Trophoblast cell (in vitro differentiated cells and primary cell): ENCODE measurements around the gene FANCE.

Experiments
- DNase-seq, 2 donors: peaks; one replicate each; pipeline ENCODE4 v3.0.0-alpha.2; 2016
- H2AFZ ChIP-seq: 2 replicates; pipeline ENCODE4 v1.6.1; 2013; ENCODE audit warnings: low read length, moderate library complexity, mild to moderate bottlenecking; ENCODE audit not compliant: insufficient read depth, poor library complexity
- H2AK5ac ChIP-seq: 2 replicates; pipeline ENCODE4 v1.6.1; 2013; ENCODE audit warnings: mild to moderate bottlenecking, low read length
- H2BK120ac ChIP-seq: 2 replicates; pipeline ENCODE4 v1.6.1; 2013; ENCODE audit warnings: low read length, mild to moderate bottlenecking, moderate library complexity; ENCODE audit not compliant: insufficient read depth, poor library complexity
- H2BK12ac ChIP-seq: 2 replicates; pipeline ENCODE4 v1.6.1; 2013; ENCODE audit warnings: mild to moderate bottlenecking, low read length, moderate library complexity
- H2BK5ac ChIP-seq: 2 replicates; pipeline ENCODE4 v1.6.1; 2013; ENCODE audit warnings: low read length, low read depth, moderate library complexity, mild to moderate bottlenecking; ENCODE audit not compliant: poor library complexity
- H3K14ac ChIP-seq: 2 replicates; pipeline ENCODE4 v1.6.1; 2013; ENCODE audit warnings: mild to moderate bottlenecking, low read length
- H3K18ac ChIP-seq: 2 replicates; pipeline ENCODE4 v1.6.1; 2013; ENCODE audit warnings: mild to moderate bottlenecking, low read length
- H3K23ac ChIP-seq: 2 replicates; pipeline ENCODE4 v1.6.1; 2013; ENCODE audit warnings: low read length
- H3K27ac ChIP-seq: 2 replicates; pipeline ENCODE4 v1.5.1; 2013; ENCODE audit warnings: low read depth, mild to moderate bottlenecking, inconsistent platforms, low read length, moderate library complexity
- H3K27me3 ChIP-seq: 2 replicates; pipeline ENCODE4 v1.6.1; 2013; ENCODE audit warnings: inconsistent platforms, mild to moderate bottlenecking, low read length, moderate library complexity; ENCODE audit not compliant: insufficient read depth
- H3K36me3 ChIP-seq, 2 experiments: 1 replicate in 1 of 2; 2 replicates in 1 of 2; pipeline ENCODE4 v1.6.1; 2013; ENCODE audit warnings: low read length in 2 of 2, mild to moderate bottlenecking in 2 of 2, moderate library complexity in 1 of 2; ENCODE audit not compliant: insufficient read depth in 2 of 2, control insufficient read depth in 1 of 2
- H3K4ac ChIP-seq: 2 replicates; pipeline ENCODE4 v1.6.1; 2013; ENCODE audit warnings: low read depth, mild to moderate bottlenecking, low read length, moderate library complexity
- H3K4me1 ChIP-seq, 2 experiments: 1 replicate in 1 of 2; 2 replicates in 1 of 2; pipeline ENCODE4 v1.6.1; 2013; ENCODE audit warnings: low read length in 2 of 2, mild to moderate bottlenecking in 2 of 2, moderate library complexity in 1 of 2; ENCODE audit not compliant: insufficient read depth in 2 of 2, control insufficient read depth in 1 of 2
- H3K4me2 ChIP-seq: 2 replicates; pipeline ENCODE4 v1.6.1; 2013; ENCODE audit warnings: inconsistent platforms, mild to moderate bottlenecking, low read length, moderate library complexity
- H3K4me3 ChIP-seq: 2 replicates; pipeline ENCODE4 v1.5.1; 2013; ENCODE audit warnings: mild to moderate bottlenecking, low read depth, low read length, inconsistent platforms
- H3K79me1 ChIP-seq: one replicate; pipeline ENCODE4 v1.6.1; 2013; ENCODE audit warnings: low read length
- H3K79me2 ChIP-seq: 2 replicates; pipeline ENCODE4 v1.6.1; 2013; ENCODE audit warnings: low read length, mild to moderate bottlenecking; ENCODE audit not compliant: control insufficient read depth, insufficient read depth, poor library complexity
- H3K9ac ChIP-seq: 2 replicates; pipeline ENCODE4 v1.6.1; 2013; ENCODE audit warnings: mild to moderate bottlenecking, low read length
- H3K9me3 ChIP-seq: 2 replicates; pipeline ENCODE4 v1.6.1; 2013; ENCODE audit warnings: low read depth, mild to moderate bottlenecking, control low read depth, inconsistent platforms, low read length; ENCODE audit not compliant: insufficient read depth
- H4K12ac ChIP-seq: 2 replicates; pipeline ENCODE4 v1.6.1; 2013; ENCODE audit warnings: low read depth, mild to moderate bottlenecking, low read length, moderate library complexity
- H4K8ac ChIP-seq: 2 replicates; pipeline ENCODE4 v1.6.1; 2013; ENCODE audit warnings: low read depth, mild to moderate bottlenecking, low read length, moderate library complexity
- H4K91ac ChIP-seq: one replicate; pipeline ENCODE4 v1.6.1; 2013; ENCODE audit warnings: low read depth, mild to moderate bottlenecking, low read length, moderate library complexity
- WGBS: extraction: QIAGEN DNeasy Blood & Tissue Kit; methylation state at CpG from one replicate; pipeline ENCODE4 v1.1.7; 2013; ENCODE audit warnings: missing lambda C conversion rate; ENCODE audit not compliant: insufficient read length, insufficient coverage; ENCODE audit errors: extremely low coverage; 5-methylcytosine and 5-hydroxymethylcytosine counted together

FANCE gene

GRCh38 chr6:35457907-35458306 lies 5.8 kb downstream of the FANCE start:
- no CpG with 5 or more reads among the region's 4 CpGs for WGBS
- Histone ChIP-seq H4K12ac (no peak overlapping the region), H2BK5ac (no peak overlapping the region), H3K23ac (no peak overlapping the region), H3K79me2 (no peaks in the 10 kb centered on the region), H3K4me3 (no peak overlapping the region), H4K91ac (no peak overlapping the region), H3K9ac (no peak overlapping the region), H4K8ac (no peak overlapping the region), H3K79me1 (no peaks in the 10 kb centered on the region), H3K27ac (no peak overlapping the region), H3K4me1 (peaks cover 18 to 24% of the 10 kb centered on the region in 2 experiments), H2BK120ac (no peak overlapping the region), H3K4ac (no peak overlapping the region), H3K18ac (no peak overlapping the region), H3K14ac (no peak overlapping the region), H2AK5ac (no peak overlapping the region), H3K9me3 (no peaks in the 10 kb centered on the region), H3K4me2 (no peak overlapping the region), H2AFZ (no peak overlapping the region), H3K36me3 (peaks cover 34 to 36% of the 10 kb centered on the region in 2 experiments), H3K27me3 (no peaks in the 10 kb centered on the region), H2BK12ac (no peak overlapping the region)
- peak in 1 of 2 donors; percentile 36 for DNase-seq

DNA sequence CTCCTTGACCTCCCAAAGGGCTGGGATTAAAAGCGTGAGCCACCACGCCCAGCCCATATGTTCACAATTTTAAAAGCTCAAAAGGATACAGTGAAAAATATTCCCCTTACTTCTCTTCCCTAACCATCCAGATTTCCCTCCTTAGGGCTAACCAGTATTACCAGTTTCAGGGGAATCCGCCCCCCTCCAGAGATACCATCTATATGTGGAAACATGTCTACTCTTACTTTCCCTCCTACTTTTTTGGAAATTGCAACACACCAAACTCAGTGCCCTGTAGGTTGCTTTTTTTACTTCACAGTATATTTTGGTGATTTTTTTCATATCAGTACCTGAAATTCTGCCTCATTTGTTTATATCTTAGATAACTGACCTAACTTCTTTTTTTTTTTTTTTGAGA lies 9.1 kb downstream of the FANCE start:
- no peaks in the 10 kb centered on the region for H3K27me3 ChIP-seq
- DNase-seq = peak; percentile 77 to 91
- peak overlapping the region; percentile 7 for H4K91ac ChIP-seq
- no peak overlapping the region for H3K18ac ChIP-seq
- no peak overlapping the region for H4K8ac ChIP-seq
- no peak overlapping the region for H2BK12ac ChIP-seq
- peaks cover 15 to 18% of the 10 kb centered on the region in 2 experiments for H3K4me1 ChIP-seq
- H2AK5ac ChIP-seq = no peak overlapping the region
- H2BK5ac ChIP-seq = no peak overlapping the region
- no peak overlapping the region for H2AFZ ChIP-seq
- WGBS = no CpG with 5 or more reads among the region's 3 CpGs
- H3K14ac ChIP-seq = no peak overlapping the region
- H3K23ac ChIP-seq = no peak overlapping the region
- H3K4me3 ChIP-seq = no peak overlapping the region
- peak overlapping the region; percentile 42 for H3K27ac ChIP-seq
- no peak overlapping the region for H3K4ac ChIP-seq
- H3K36me3 ChIP-seq = peaks cover 29 to 41% of the 10 kb centered on the region in 2 experiments
- no peaks in the 10 kb centered on the region for H3K79me2 ChIP-seq
- no peaks in the 10 kb centered on the region for H3K79me1 ChIP-seq
- peak overlapping the region; percentile 49 for H3K4me2 ChIP-seq
- no peak overlapping the region for H3K9ac ChIP-seq
- no peaks in the 10 kb centered on the region for H3K9me3 ChIP-seq
- no peak overlapping the region for H2BK120ac ChIP-seq
- H4K12ac ChIP-seq = no peak overlapping the region

DNA sequence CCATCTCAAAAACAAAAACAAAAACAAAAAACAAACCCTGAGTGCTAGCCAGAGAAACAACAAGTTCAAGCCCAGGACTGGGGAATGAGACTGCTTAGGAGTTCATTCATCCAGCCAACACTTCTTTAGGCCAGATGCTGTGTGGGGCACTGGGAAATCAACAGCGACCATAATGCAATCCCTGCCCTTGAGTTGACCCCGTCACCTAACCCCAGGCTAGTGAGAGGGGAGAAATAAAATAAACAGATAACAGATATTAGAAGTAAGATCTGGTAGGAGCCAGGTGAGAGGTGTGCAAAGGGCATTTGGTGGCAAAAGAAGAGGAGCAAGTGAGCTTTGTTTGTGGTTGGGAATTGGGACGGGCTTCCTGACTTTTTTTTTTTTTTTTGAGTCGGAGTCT lies 11.2 kb downstream of the FANCE start:
- H3K79me1 ChIP-seq = peaks cover 3% of the 10 kb centered on the region
- no peak overlapping the region for H4K8ac ChIP-seq
- no peak overlapping the region for H3K4ac ChIP-seq
- no peak overlapping the region for H3K27ac ChIP-seq
- DNase-seq = no peak
- no peak overlapping the region for H3K18ac ChIP-seq
- H3K23ac ChIP-seq = no peak overlapping the region
- no peak overlapping the region for H3K4me2 ChIP-seq
- no peak overlapping the region for H3K4me3 ChIP-seq
- H3K14ac ChIP-seq = no peak overlapping the region
- no peaks in the 10 kb centered on the region for H3K9me3 ChIP-seq
- H2AK5ac ChIP-seq = no peak overlapping the region
- no CpG with 5 or more reads among the region's 4 CpGs for WGBS
- H4K91ac ChIP-seq = no peak overlapping the region
- no peak overlapping the region for H2BK12ac ChIP-seq
- H2AFZ ChIP-seq = no peak overlapping the region
- no peaks in the 10 kb centered on the region for H3K27me3 ChIP-seq
- peaks cover 24 to 37% of the 10 kb centered on the region in 2 experiments for H3K36me3 ChIP-seq
- peaks cover 16 to 21% of the 10 kb centered on the region in 2 experiments for H3K4me1 ChIP-seq
- no peak overlapping the region for H4K12ac ChIP-seq
- no peak overlapping the region for H3K9ac ChIP-seq
- no peak overlapping the region for H2BK120ac ChIP-seq
- H2BK5ac ChIP-seq = no peak overlapping the region
- H3K79me2 ChIP-seq = peaks cover 2% of the 10 kb centered on the region

- no peaks in the 10 kb centered on the region for H3K9me3 ChIP-seq
- H3K4me1 ChIP-seq = peaks cover 6 to 20% of the 10 kb centered on the region in 2 experiments
- H3K23ac ChIP-seq = no peak overlapping the region
- H2BK5ac ChIP-seq = no peak overlapping the region
- no peak overlapping the region for H4K12ac ChIP-seq
- no peak for DNase-seq
- H3K4me2 ChIP-seq = no peak overlapping the region
- H3K14ac ChIP-seq = no peak overlapping the region
- no peak overlapping the region for H4K8ac ChIP-seq
- peaks cover 19% of the 10 kb centered on the region for H3K79me2 ChIP-seq
- peaks cover 12% of the 10 kb centered on the region for H3K79me1 ChIP-seq
- H3K36me3 ChIP-seq = peaks cover 32 to 35% of the 10 kb centered on the region in 2 experiments
- no peak overlapping the region for H3K18ac ChIP-seq
- no peak overlapping the region for H2BK120ac ChIP-seq
- H2BK12ac ChIP-seq = no peak overlapping the region
- H2AK5ac ChIP-seq = no peak overlapping the region
- no peak overlapping the region for H2AFZ ChIP-seq
- H3K4me3 ChIP-seq = no peak overlapping the region
- no peak overlapping the region for H3K27ac ChIP-seq
- H4K91ac ChIP-seq = no peak overlapping the region
- no CpG with 5 or more reads among the region's 1 CpG for WGBS
- no peaks in the 10 kb centered on the region for H3K27me3 ChIP-seq
- H3K9ac ChIP-seq = no peak overlapping the region
- no peak overlapping the region for H3K4ac ChIP-seq
Observed at GRCh38 chr6:35465646-35466045, 13.5 kb downstream of the FANCE start.
